ENCODE results near the gene RBM34.
"Not testable (repeated sequence)": the region's sequence is repeated elsewhere in the genome, so short reads cannot be mapped to it uniquely, and the experiment has no call there.

Gene RBM34

GRCh38 chr1:235160957-235161684 is at the start of gene RBM34:
Gene RBM34 (minus strand): TSS chr1:235161250. CDS start chr1:235161226, 24 bp downstream.
- peak; percentile 84 to 86 for DNase-seq

- no peak for DNase-seq
Measured at GRCh38 chr1:235207209-235207565, 46.1 kb upstream of the RBM34 start.

- no peak for DNase-seq
Measured at GRCh38 chr1:235206533-235207208, 45.6 kb upstream of the RBM34 start.

GRCh38 chr1:235205687-235206086 is 44.6 kb upstream of the RBM34 start:
- DNase-seq, result no peak

- no peak for DNase-seq
Measured at GRCh38 chr1:235203428-235203827, 42.4 kb upstream of the RBM34 start.

- DNase-seq, result not testable (repeated sequence)
Measured at GRCh38 chr1:235202447-235202846, 41.4 kb upstream of the RBM34 start.

- no peak for DNase-seq
Measured at GRCh38 chr1:235199441-235199840, 38.4 kb upstream of the RBM34 start.

GRCh38 chr1:235190431-235190830 is 29.4 kb upstream of the RBM34 start:
- DNase-seq, result no peak

- DNase-seq, result no peak
Measured at GRCh38 chr1:235187316-235187715, 26.3 kb upstream of the RBM34 start.

- no peak for DNase-seq
Measured at GRCh38 chr1:235181561-235182245, 20.7 kb upstream of the RBM34 start.

- DNase-seq, result no peak
Measured at GRCh38 chr1:235180916-235181460, 19.9 kb upstream of the RBM34 start.

- no peak for DNase-seq
Measured at GRCh38 chr1:235176486-235176885, 15.4 kb upstream of the RBM34 start.

- DNase-seq, result no peak
Measured at GRCh38 chr1:235169986-235170385, 8.9 kb upstream of the RBM34 start.

GRCh38 chr1:235168375-235168774 is 7.3 kb upstream of the RBM34 start:
- DNase-seq, result no peak

GRCh38 chr1:235161685-235162327 is 756 bp upstream of the RBM34 start:
- no peak for DNase-seq

GRCh38 chr1:235160383-235160956 is 580 bp downstream of the RBM34 start:
- DNase-seq, result peak in 1 of 2 experiments; percentile 74

GRCh38 chr1:235159930-235160329 is 1.1 kb downstream of the RBM34 start:
- not testable (repeated sequence) for DNase-seq

- DNase-seq, result not testable (repeated sequence)
Measured at GRCh38 chr1:235159284-235159683, 1.8 kb downstream of the RBM34 start.

- DNase-seq, result no peak
Measured at GRCh38 chr1:235158680-235159079, 2.4 kb downstream of the RBM34 start.

- DNase-seq, result no peak
Measured at GRCh38 chr1:235157150-235157549, 3.9 kb downstream of the RBM34 start.

GRCh38 chr1:235156740-235157139 is 4.3 kb downstream of the RBM34 start:
- no peak for DNase-seq

GRCh38 chr1:235156265-235156664 is 4.8 kb downstream of the RBM34 start:
- no peak for DNase-seq

GRCh38 chr1:235152235-235152634 is 8.8 kb downstream of the RBM34 start:
- DNase-seq, result no peak
